H1 (cell line): ENCODE results near the gene KRTAP10-2. TPM values are rescaled to one million over a fixed set of nuclear protein-coding genes. Genes with fewer than 3 reads are reported as not detected.
A peak's percentile ranks its signal among the peaks of the same experiment; 100 is the strongest.

Source experiments
- CTCF ChIA-PET: fragments of 300-600 bp; sonication (Branson Sonifier 250); formaldehyde crosslinking; loops from one replicate; lab custom pipeline; 2021; ENCODE audit not compliant: partially characterized antibody; lab: Charles Lee
- POLR2A ChIA-PET: fragments of 300-600 bp; sonication (Branson Sonifier 250); formaldehyde crosslinking; loops from one replicate; lab custom pipeline; 2021; ENCODE audit warnings: inconsistent platforms; ENCODE audit not compliant: partially characterized antibody; lab: Charles Lee
- DNase-seq, 2 experiments: peaks; one replicate each; pipeline versions ENCODE4 v3.0.0 to v3.0.0-alpha.2; 2010 to 2022; ENCODE audit warnings: low spot score in 2 of 2, low read depth in 1 of 2, mixed read lengths in 1 of 2
- FAIRE-seq: peaks from 2 replicates; lab custom pipeline; 2011; peaks lifted over from hg19 to GRCh38; lab: Jason Lieb, UNC
- H2AFZ ChIP-seq: 2 replicates; pipeline ENCODE4 v1.8.1; 2012; ENCODE audit warnings: low read length, inconsistent platforms
- H2AK5ac ChIP-seq: 2 replicates; pipeline ENCODE4 v1.6.1; 2013; ENCODE audit warnings: low read depth, low read length
- H2BK120ac ChIP-seq: replicated peaks from 2 replicates; pipeline ENCODE3; 2013; ENCODE audit warnings: low read depth, low read length, inconsistent platforms
- H2BK12ac ChIP-seq: 2 replicates; pipeline ENCODE4 v1.6.1; 2013; ENCODE audit warnings: low read depth, low read length
- H2BK15ac ChIP-seq: 2 replicates; pipeline ENCODE4 v1.6.1; 2013; ENCODE audit warnings: low read length
- H2BK20ac ChIP-seq: 2 replicates; pipeline ENCODE4 v1.6.1; 2013; ENCODE audit warnings: low read length
- H2BK5ac ChIP-seq: 2 replicates; pipeline ENCODE4 v1.6.1; 2013; ENCODE audit warnings: low read depth, low read length
- H3K14ac ChIP-seq: 2 replicates; pipeline ENCODE4 v1.6.1; 2013; ENCODE audit warnings: inconsistent platforms; ENCODE audit not compliant: insufficient read length
- H3K18ac ChIP-seq: 2 replicates; pipeline ENCODE4 v1.6.1; 2013; ENCODE audit warnings: low read length; ENCODE audit errors: extremely low read depth
- H3K23ac ChIP-seq: 2 replicates; pipeline ENCODE4 v1.6.1; 2013; ENCODE audit warnings: inconsistent platforms; ENCODE audit not compliant: insufficient read length
- H3K23me2 ChIP-seq: 2 replicates; pipeline ENCODE4 v1.6.1; 2013; ENCODE audit warnings: low read depth, low read length
- H3K27ac ChIP-seq: 2 replicates; pipeline ENCODE4 v1.6.1; 2011; ENCODE audit warnings: low read depth, low read length, inconsistent platforms
- H3K27me3 ChIP-seq, 4 experiments: replicated peaks in 1 of 4; 1 replicate in 1 of 4; 2 replicates in 3 of 4; pipeline versions ENCODE4 v1.6.1 to v1.8.1; 2011 to 2013; ENCODE audit warnings: low read length in 3 of 4, mild to moderate bottlenecking in 3 of 4, inconsistent platforms in 2 of 4, mixed read lengths in 2 of 4, moderate library complexity in 1 of 4; ENCODE audit not compliant: control insufficient read depth in 3 of 4, insufficient read depth in 3 of 4; ENCODE audit errors: extremely low read depth in 1 of 4
- H3K36me3 ChIP-seq, 4 experiments: 2 replicates each; pipeline versions ENCODE4 v1.6.1 to v1.8.1; 2011 to 2013; ENCODE audit warnings: mild to moderate bottlenecking in 4 of 4, low read length in 3 of 4, moderate library complexity in 2 of 4, control low read depth in 1 of 4, inconsistent platforms in 1 of 4; ENCODE audit not compliant: insufficient read depth in 4 of 4, control insufficient read depth in 2 of 4
- H3K4ac ChIP-seq: replicated peaks from 2 replicates; pipeline ENCODE3; 2013; ENCODE audit warnings: low read length, low read depth, mixed read lengths, inconsistent platforms; ENCODE audit not compliant: insufficient read length
- H3K4me1 ChIP-seq, 4 experiments: replicated peaks in 1 of 4; 1 replicate in 1 of 4; 2 replicates in 3 of 4; pipeline versions ENCODE4 v1.6.1 to v1.8.1; 2011 to 2013; ENCODE audit warnings: low read length in 3 of 4, inconsistent platforms in 2 of 4, mixed read lengths in 1 of 4; ENCODE audit not compliant: insufficient read depth in 4 of 4, control insufficient read depth in 3 of 4
- H3K4me2 ChIP-seq, 2 experiments: 2 replicates each; pipeline versions ENCODE4 v1.6.1 to v1.8.1; 2011 to 2013; ENCODE audit warnings: low read depth in 2 of 2, low read length in 2 of 2, control low read depth in 1 of 2, inconsistent platforms in 1 of 2, mild to moderate bottlenecking in 1 of 2; ENCODE audit not compliant: insufficient read depth in 1 of 2
- H3K4me3 ChIP-seq, 4 experiments: fragments of 200-600, 300-600 bp in 1 of 4; sonication (generic), shearing (Covaris generic), sonication (Bioruptor Twin) in 1 of 4; 2 replicates each; pipeline versions ENCODE4 v1.5.1 to v1.8.1; 2011 to 2016; ENCODE audit warnings: low read length in 4 of 4, low read depth in 3 of 4, control low read depth in 2 of 4, inconsistent platforms in 2 of 4, mild to moderate bottlenecking in 2 of 4, mixed read lengths in 1 of 4, moderate library complexity in 1 of 4; ENCODE audit not compliant: insufficient read depth in 2 of 4; ENCODE audit errors: extremely low read depth in 1 of 4
- H3K56ac ChIP-seq: replicated peaks from 2 replicates; pipeline ENCODE3; 2013; ENCODE audit warnings: low read depth, mild to moderate bottlenecking, mixed read lengths, low read length, inconsistent platforms; ENCODE audit not compliant: insufficient read length
- H3K79me1 ChIP-seq: 2 replicates; pipeline ENCODE4 v1.6.1; 2013; ENCODE audit warnings: low read depth, low read length, control low read depth
- H3K79me2 ChIP-seq, 2 experiments: 2 replicates each; pipeline versions ENCODE4 v1.6.1 to v1.8.1; 2012 to 2013; ENCODE audit warnings: low read length in 2 of 2, mild to moderate bottlenecking in 2 of 2, inconsistent platforms in 1 of 2; ENCODE audit not compliant: insufficient read depth in 2 of 2, control insufficient read depth in 1 of 2
- H3K9ac ChIP-seq, 4 experiments: replicated peaks in 1 of 4; 1 replicate in 1 of 4; 2 replicates in 3 of 4; pipeline versions ENCODE4 v1.6.1 to v1.8.1; 2011 to 2013; ENCODE audit warnings: low read depth in 3 of 4, low read length in 3 of 4, control low read depth in 2 of 4, mild to moderate bottlenecking in 2 of 4, moderate library complexity in 2 of 4, inconsistent platforms in 1 of 4; ENCODE audit errors: extremely low read depth in 1 of 4
- H3K9me3 ChIP-seq, 2 experiments: 2 replicates each; pipeline versions ENCODE4 v1.6.1 to v1.8.1; 2012 to 2013; ENCODE audit warnings: mild to moderate bottlenecking in 2 of 2, moderate library complexity in 2 of 2, control low read depth in 1 of 2, inconsistent platforms in 1 of 2, low read depth in 1 of 2, low read length in 1 of 2, mixed read lengths in 1 of 2; ENCODE audit not compliant: insufficient read depth in 2 of 2
- H4K20me1 ChIP-seq, 2 experiments: replicated peaks in 1 of 2; 2 replicates each; pipeline versions ENCODE3 to v1.8.1; 2011 to 2013; ENCODE audit warnings: inconsistent platforms in 2 of 2, low read length in 2 of 2, mild to moderate bottlenecking in 1 of 2; ENCODE audit not compliant: insufficient read depth in 2 of 2, control insufficient read depth in 1 of 2
- H4K5ac ChIP-seq: 2 replicates; pipeline ENCODE4 v1.6.1; 2013; ENCODE audit warnings: low read length, low read depth, mixed read lengths, inconsistent platforms; ENCODE audit not compliant: insufficient read length
- H4K8ac ChIP-seq: 2 replicates; pipeline ENCODE4 v1.8.0; 2013; ENCODE audit warnings: mild to moderate bottlenecking, moderate library complexity, low read length, inconsistent platforms; ENCODE audit not compliant: insufficient read depth; ENCODE audit errors: extremely low read depth
- H4K91ac ChIP-seq: replicated peaks from 2 replicates; pipeline ENCODE3; 2013; ENCODE audit warnings: low read length, mixed read lengths, inconsistent platforms; ENCODE audit not compliant: insufficient read length
- BCL11A ChIP-seq, 2 experiments: IDR thresholded peaks; one replicate each; pipeline ENCODE4 v1.6.1; 2011; ENCODE audit warnings: low read depth in 2 of 2, low read length in 2 of 2, mild to moderate bottlenecking in 2 of 2
- CBX8 ChIP-seq: fragments of 300-800, 300-1000 bp; sonication (generic); IDR thresholded peaks from 2 replicates; pipeline ENCODE4 v1.7.1; 2016; ENCODE audit warnings: low read depth, low read length, borderline replicate concordance
- CREB1 ChIP-seq: IDR thresholded peaks from 2 replicates; pipeline ENCODE4 v1.6.1; 2012; ENCODE audit warnings: inconsistent platforms
- EGR1 ChIP-seq: IDR thresholded peaks from 2 replicates; pipeline ENCODE4 v1.6.1; 2011; ENCODE audit warnings: low read depth, low read length, borderline replicate concordance
- FOSL1 ChIP-seq: IDR thresholded peaks from 2 replicates; pipeline ENCODE4 v1.6.1; 2011; ENCODE audit warnings: mild to moderate bottlenecking, low read depth, low read length, moderate library complexity; ENCODE audit not compliant: insufficient read depth
- NANOG ChIP-seq: IDR thresholded peaks from 2 replicates; pipeline ENCODE4 v1.6.1; 2011; ENCODE audit warnings: low read length, low read depth, mild to moderate bottlenecking, inconsistent platforms; ENCODE audit not compliant: insufficient read depth, poor library complexity, severe bottlenecking
- POLR2A ChIP-seq, 2 experiments: IDR thresholded peaks; 1 replicate in 1 of 2; 2 replicates in 1 of 2; pipeline ENCODE4 v1.6.1; 2011; ENCODE audit warnings: low read depth in 2 of 2, low read length in 2 of 2, mild to moderate bottlenecking in 2 of 2; ENCODE audit errors: control extremely low read depth in 1 of 2
- TAF1 ChIP-seq: IDR thresholded peaks from 2 replicates; pipeline ENCODE4 v1.6.1; 2011; ENCODE audit warnings: mild to moderate bottlenecking, low read depth, low read length
- WGBS, 2 experiments: shearing (Covaris generic) in 1 of 2; methylation state at CpG; one replicate each; pipeline versions ENCODE4 v1.1.6 to v1.1.7; 2013 to 2015; ENCODE audit warnings: low lambda C conversion rate in 2 of 2, mixed read lengths in 2 of 2, inconsistent platforms in 1 of 2, low coverage in 1 of 2, missing lambda C conversion rate in 1 of 2; ENCODE audit not compliant: insufficient replicate concordance in 2 of 2, insufficient coverage in 1 of 2, insufficient read length in 1 of 2; ENCODE audit errors: extremely low coverage in 1 of 2, missing lambda C conversion rate in 1 of 2; 5-methylcytosine and 5-hydroxymethylcytosine counted together
- polyA plus RNA-seq, 7 experiments: library from polyadenylated mRNA; depleted of rRNA in 3 of 7; stranded (reverse) in 5 of 7; unstranded in 2 of 7; fragments of >200 nt in 5 of 7; fragments of 200-250 nt in 2 of 7; gene quantifications; 1 replicate in 5 of 7; 2 replicates in 1 of 7; 4 replicates in 1 of 7; pipeline versions ENCODE4 v1.2.1 to v1.2.3, GENCODE V29; 2011 to 2013; ENCODE audit warnings: missing spikeins in 2 of 7, mixed read lengths in 2 of 7
- total RNA-seq: library from RNA; stranded (reverse); fragmentation: NEBNext Ultra II Directional; extraction: Animal tissue kit (Norgen Biotek cat#: 25700); gene quantifications from 2 replicates; pipeline ENCODE4 v1.2.1, GENCODE V29; 2021
- TF ChIP-seq, protein P1 (sequence below): IDR thresholded peaks from 2 replicates; pipeline ENCODE4 v1.6.1; 2011; ENCODE audit warnings: low read length, improper control_type of control experiment

The KRTAP10-2 gene
- total and polyA plus RNA-seq, 2 of the 8 experiments (the other 6 are each of a cell fraction or from before 2014, with no cell fraction given): 0.11 TPM; not detected in 1

DNA sequence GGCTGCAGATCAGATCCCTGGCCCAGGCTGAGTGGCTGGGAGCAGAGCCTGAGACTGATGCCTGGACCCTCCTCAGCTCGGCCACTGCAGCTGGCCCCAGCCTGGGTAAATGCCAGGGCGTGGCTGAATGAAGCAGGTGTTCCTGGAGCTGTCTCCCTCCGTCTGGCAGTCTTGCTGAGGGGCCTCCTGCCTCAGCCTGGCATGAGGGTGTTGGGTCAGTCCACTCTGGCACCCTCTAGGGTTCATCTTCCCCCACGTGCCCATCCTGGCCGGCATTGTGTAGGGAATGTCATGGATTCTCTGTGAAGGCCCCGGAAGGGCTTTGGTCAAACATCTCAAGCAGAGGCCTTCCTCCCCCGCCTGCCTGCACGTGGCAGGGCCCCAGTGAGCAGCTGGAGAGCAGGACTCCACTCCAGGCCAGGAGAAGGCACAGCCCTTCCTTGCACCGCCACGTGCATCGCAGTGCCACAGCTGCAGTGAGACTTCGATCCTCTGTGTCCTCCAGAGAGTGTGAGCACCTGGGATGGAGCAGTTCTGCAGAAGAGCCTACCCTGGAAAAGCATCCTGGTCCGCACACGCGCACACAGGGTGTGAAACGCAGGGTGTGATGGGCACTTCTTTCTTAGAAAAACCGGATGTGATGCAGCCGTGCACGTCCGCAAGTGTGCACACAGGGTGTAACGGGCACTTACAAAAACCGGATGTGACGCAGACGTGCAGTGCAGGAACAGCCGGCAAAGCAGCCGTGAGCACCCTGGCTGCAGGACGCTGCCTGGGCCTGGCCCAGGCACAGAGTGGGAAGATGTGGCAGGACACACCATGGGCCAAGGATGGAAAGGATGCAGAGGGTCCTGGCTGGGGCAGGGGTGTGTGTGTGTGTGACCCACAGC is 17.6 kb upstream of the KRTAP10-2 start:
- Histone ChIP-seq H3K18ac (no peak overlapping the region), H3K23me2 (no peaks in the 10 kb centered on the region; the same call in 1 of the 2 replicates), H3K79me1 (no peaks in the 10 kb centered on the region), H3K4me2 (no peak overlapping the region), H4K8ac (no peak overlapping the region; the same call in 1 of the 2 replicates), H3K36me3 (no peaks in the 10 kb centered on the region), H3K14ac (no peak overlapping the region), H2BK12ac (peak overlapping the region; percentile 55; the same call in 1 of the 2 replicates), H2AK5ac (no peak overlapping the region), H3K4ac (no peak overlapping the region), H3K23ac (no peak overlapping the region), H3K4me3 (no peak overlapping the region), H2BK15ac (no peak overlapping the region), H2BK5ac (no peak overlapping the region), H2BK120ac (no peak overlapping the region), H3K27ac (no peak overlapping the region), H2AFZ (no peak overlapping the region), H4K20me1 (no peaks in the 10 kb centered on the region), H3K9ac (no peak overlapping the region), H3K4me1 (peaks cover 0 to 3% (median 0%) of the 10 kb centered on the region in 4 experiments; a peak in 1 of 7 replicates), H3K56ac (no peak overlapping the region), H4K91ac (no peak overlapping the region), H3K27me3 (no peaks in the 10 kb centered on the region), H2BK20ac (no peak overlapping the region), H3K9me3 (peaks cover 7 to 13% of the 10 kb centered on the region in 2 experiments; a peak in 3 of 4 replicates), H4K5ac (no peak overlapping the region), H3K79me2 (no peaks in the 10 kb centered on the region)
- ChIA-PET POLR2A (no interaction called here), CTCF (interaction anchor here (0.7 to 1.6 kb wide), 4 partner anchors 11 to 40 kb away, joined by 3 to 5 read pairs (median 3); partner anchors contain the start of genes KRTAP10-3 and KRTAP10-5)
- 83% methylated on average over 25 of the region's 27 CpGs; no CpG with 5 or more reads in 1 of the 2 experiments for WGBS, 2 experiments
- TF ChIP-seq TAF1: no peak
- no peak for TF ChIP-seq EGR1
- no peak for TF ChIP-seq FOSL1
- TF ChIP-seq BCL11A (IDR thresholded peaks at IDR 0.05; ENCODE audit: low read depth in 2 of 2, low read length in 2 of 2): no peak
- TF ChIP-seq POLR2A (IDR thresholded peaks at IDR 0.05; ENCODE audit: control extremely low read depth in 1 of 2, low read depth in 2 of 2, low read length in 2 of 2): no peak
- TF ChIP-seq NANOG: no peak
- TF ChIP-seq CBX8: no peak
- no peak for TF ChIP-seq CREB1
- TF ChIP-seq, protein P1, sequence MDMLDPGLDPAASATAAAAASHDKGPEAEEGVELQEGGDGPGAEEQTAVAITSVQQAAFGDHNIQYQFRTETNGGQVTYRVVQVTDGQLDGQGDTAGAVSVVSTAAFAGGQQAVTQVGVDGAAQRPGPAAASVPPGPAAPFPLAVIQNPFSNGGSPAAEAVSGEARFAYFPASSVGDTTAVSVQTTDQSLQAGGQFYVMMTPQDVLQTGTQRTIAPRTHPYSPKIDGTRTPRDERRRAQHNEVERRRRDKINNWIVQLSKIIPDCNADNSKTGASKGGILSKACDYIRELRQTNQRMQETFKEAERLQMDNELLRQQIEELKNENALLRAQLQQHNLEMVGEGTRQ: no peak
- FAIRE-seq (no peak), DNase-seq (no peak)
